DMS53 treated with DMSO at 0.1 percent for 48 hours (cell line): Measurements from ENCODE around the gene KDM4B.
"Not testable (repeated sequence)": the region's sequence is repeated elsewhere in the genome, so short reads cannot be mapped to it uniquely, and the experiment has no call there.

Source experiments
- DNase-seq: peaks from one replicate; lab custom pipeline; 2025; ENCODE audit not compliant: unreplicated experiment; lab: John Stamatoyannopoulos, UW

The KDM4B gene

DNA sequence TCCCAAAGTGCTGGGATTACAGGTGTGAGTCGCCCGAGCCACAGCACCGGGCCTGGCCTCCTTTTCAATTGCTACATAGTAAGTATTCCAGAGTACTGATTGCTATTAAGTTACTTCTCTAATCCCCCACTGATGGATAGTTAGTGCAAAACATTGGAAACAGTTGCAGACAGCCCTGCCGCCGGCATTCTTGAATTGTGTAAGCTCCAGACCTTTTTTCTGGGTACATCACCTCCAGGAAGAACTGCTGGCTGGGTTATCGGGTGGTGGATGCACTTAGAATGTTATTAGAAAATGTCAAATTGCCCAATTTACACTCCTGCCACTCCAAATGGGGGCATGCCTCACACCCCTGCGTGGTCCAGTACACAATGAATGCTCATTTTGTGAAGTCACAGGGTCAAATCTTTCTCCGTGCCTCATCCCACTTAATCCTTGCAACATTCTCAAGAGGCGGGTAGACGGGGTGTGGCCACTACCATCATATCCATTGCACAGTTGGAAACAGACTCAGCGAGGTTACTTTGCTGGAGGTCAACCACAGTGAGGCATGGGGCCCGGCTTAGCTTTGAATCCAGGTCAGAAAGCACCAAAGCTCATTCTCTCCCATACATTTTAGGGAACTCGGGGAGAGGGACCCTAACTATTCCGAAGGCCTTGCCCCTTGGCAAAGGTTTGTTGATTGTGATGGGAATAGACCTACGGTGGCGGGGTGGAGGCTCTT is 1.0 kb upstream of the KDM4B start:
- no peak for DNase-seq

DNA sequence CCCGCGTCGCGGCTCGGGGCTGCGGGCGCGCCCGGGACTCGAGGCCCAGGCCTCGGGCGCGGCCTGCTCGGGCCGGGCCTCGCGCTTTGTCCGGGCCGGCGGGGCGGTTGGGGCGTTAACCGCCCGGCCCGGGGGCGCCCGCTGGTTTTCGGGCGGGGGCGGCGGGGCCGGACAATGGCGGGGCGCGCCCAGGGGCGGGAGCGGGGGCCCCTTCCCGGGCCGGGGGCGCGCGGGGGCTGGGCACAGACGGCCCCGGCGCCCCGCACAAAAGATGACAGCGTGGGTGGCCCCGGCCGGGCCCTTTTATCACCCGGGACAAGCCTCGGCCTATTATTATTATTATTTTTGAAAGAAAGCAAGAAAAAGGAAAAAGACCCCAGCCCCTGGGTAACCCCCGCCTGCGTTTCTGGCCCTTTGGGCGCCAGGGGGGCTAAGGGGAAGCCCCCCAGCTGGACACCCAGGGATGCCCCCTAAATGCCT is 419 bp downstream of the KDM4B start:
- no peak for DNase-seq

DNA sequence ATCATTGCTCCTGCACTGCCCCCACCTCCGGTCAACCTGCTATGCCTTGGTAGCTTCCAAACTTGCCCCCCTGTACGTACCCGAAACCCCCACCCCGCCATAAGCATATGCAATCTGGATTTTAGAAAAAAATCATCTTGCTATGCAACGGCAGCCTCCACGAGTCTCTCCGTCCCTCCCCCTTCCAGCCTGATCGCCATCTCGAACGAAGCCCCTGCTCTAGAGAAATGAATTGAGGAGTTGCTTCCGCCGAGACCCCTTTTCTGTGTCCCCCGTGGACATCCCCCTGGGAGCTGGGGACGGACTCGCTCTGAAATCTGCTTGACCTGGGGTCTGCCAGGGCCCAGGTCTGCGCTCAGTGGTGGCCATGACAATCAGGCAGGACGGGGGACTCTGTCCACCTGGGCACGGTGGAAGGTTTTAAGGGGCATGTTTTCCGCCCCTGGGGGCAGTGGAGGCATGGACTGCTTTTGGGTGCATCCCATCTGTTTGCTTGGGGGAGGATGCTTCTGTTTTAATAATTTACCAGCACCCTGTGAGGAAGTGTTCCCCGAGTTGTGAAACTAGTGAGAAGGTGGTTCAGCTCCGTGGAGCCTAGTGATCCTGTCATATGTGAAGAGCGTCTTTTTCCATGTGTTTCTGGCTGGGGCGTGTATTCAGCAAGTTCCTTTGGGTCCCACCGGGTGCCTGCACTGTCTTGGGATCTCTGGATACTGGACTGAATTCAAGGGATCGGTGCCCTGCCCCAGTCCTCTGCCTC is 1.0 kb downstream of the KDM4B start:
- DNase-seq, result no peak

DNA sequence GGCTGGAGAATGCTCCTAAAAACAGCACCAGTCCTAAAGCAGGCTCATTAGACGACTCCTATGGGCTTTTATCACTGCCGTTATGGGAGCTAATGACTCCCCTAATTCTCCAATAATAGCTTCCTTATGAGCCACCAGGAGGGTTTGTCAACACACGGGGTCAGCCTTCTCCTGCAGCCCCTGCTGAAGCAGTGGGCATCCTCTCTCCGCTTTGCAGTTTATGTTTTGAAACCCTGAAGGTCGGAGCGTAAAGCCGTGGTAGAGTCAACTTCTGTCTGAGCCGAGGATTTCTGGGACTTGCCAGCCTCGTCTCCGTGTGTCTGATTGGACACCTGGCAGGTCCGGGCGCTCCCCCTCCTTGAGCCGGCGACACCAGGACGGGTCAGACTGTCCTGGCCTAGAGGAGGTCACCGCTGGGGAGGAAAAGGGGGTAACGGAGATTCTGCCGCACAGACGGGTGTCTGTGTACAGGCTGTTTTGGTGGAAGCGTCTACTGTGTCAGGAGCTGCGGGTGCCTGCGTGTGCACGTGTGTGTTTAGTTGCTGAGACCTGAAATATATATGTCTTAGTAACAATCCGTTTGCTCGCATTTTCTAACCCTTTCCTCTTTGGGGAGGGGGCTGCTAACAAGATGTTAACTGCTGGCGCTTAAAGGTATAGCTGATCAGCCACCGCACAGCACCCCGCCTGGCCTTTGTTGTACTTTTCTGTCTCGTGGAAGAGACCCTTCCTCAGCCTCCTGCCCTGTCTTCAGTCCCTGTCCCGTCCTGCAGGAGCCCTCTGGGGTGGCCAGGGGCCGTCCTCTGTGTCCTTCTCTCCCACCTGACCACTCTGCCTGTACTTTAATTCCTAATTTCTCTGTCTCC is 1.9 kb downstream of the KDM4B start:
- DNase-seq, result peak; percentile 18

DNA sequence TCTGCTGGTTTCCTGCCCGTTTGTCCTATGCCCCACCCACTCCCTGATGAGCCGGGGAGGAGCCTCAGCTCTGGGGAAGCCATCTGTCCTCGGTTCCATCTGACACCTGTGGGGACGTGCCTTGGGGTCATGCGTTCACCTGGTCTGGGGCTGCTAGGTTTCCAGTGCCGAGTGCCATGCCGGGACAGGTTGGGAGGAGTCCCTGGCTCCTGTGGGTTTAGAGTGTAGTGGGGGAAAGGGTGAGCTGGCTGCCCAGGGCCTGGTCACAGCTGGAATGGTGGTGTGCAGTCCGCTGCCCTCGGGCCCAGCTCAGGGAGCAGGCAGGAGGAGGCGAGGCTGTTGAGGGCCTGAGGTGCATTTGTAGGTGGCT is 2.5 kb downstream of the KDM4B start:
- no peak for DNase-seq

DNA sequence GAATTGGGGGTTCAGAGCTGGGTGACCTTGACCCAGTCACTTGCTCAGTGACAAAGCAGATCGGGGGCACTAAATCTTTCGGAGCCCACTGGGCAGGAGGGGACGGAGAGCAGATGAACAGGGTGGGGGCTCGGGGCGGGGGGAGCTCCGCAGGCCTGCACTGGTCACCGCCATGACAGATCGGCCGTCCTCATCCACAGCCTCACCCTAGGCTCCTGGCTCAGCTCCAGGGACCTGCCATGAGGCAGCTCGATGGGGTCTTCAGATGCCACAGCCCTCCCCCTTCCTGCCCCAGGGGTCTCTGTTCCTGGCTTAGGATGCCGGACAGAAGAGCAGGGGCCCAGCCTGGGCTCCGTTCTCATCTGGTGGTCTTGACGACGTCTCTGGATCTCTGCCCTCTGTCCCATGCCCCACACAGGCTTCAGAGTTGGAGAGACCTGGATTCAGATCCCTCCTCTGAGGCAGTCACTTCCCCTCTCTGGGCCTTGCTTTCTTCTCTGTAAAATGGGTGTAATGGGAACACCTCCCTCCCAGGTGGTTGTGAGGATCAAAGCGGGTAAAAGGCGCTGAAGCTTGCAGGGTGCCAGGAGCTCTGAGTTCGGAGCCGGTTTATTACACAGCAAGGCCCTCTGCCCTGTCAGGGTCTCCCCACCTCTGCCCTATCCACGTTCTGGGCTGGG is 3.0 kb downstream of the KDM4B start:
- DNase-seq, result no peak

DNA sequence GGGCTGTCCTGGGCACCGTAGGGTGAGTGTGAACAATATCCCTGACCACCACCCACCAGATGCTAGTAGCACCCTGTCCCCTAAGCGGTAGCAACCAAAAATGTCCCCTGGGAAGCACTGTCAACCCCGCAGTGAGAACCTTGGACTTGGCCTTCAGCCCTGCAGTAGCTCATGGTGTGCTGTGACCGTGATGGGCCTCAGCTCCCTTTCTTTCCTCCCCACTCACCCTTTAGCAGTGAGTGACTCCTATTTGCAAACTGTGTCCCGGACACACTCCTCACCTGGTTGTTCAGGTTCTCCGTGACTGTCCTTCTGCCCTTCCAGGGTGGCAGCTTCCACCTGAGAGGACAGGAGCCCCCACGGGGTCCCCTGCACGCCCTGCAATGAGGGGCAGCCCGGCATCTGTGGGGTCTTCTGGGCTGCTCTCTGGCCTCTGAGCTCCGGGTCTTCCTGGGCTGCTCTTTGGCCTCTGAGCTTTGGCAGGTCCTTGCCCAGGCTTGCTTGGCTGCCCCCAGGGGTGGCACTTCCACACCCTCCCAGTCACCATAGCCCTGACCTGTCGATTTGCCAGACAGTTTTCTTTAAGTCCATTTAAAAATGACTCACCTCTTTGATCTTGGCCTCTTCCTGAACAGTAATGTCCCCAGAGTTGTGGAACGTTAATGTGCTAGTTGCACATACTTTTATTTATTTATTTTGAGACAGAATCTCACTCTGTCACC is 3.8 kb downstream of the KDM4B start:
- DNase-seq, result no peak

DNA sequence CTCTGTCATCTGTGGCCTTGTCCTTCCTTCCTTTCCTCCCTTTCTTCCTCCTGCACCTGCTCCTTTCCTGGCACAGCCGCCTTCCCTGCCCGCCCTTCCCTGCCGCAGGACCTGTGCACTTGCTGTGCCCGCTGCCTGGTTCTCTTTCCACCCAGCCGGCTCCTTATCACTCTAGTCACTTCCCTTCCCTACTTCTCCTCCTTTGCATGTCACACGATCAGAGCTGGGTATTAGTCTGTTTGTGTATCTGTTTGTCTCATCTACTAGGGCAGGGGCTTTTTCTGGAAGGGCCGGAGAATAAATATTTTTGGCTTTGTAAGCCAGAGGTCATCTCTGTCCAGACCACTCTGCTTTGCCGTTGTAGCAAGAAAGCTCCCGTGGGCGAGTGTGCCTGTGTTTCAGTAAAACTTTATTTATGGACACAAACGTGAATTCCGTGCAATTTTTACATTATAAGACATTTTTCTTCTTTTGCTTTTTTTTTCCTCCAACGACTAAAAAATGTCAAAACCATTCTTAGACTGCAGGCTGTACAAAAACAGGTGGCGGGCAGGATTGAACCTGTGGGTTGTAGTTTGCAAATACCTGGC is 6.1 kb downstream of the KDM4B start:
- no peak for DNase-seq

DNA sequence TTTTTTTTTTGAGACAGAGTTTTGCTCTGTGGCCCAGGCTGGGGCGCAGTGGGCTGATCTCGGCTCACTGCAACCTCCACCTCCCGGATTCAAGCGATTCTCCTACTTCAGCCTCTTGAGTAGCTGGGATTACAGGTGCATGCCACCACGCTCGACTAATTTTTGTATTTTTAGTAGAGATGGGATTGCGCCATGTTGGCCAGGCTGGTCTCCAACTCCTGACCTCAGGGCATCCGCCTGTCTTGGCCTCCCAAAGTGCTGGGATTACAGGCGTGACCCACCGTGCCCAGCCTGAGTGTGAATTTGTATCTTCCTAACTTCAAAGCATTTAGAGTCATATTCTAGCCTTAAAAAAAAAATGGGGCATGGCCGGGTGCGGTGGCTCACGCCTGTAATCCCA is 6.7 kb downstream of the KDM4B start:
- DNase-seq, result not testable (repeated sequence)

DNA sequence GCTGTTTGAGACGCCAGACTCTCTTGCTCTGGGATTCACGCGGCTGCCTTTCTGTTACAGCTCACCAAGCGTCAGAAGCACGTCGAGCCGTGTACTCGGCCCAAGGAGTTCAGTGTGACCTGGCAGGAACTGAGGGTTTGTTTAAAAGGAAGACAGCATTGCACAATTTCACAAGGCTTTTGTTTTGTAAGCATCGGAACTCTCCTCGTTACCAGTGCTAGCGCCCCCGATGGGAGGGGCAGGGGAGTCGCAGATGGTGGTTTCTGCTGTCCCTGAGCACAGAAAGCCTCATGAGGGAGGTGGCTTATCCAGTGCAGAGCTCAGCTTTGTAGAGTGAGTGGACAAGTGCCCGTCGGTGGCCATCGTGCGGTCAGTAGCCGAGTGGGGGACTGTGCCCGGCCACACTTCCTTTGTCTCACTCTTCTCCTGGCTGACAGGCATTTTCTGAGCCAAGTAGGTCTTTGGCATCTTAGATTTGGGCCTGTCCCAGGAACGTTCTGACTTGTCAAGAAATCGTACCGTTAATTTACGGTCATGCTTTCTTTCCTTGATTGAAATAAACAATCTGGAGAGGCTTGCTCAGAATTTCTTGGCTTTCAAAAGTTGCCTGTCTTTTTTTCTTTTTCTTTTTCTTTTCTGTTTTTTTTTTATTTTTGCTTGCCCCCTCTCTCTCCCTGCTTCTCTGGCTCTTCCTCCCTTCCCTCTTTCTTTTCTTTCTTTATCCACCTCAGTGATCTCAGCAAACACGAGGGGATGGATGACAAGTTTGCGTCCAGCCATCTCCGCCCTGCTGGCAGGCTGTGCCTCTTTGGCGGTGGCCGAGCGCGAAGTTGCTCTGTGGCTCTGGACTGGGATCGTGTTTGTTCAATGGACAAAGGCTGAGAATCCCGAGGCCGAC is 7.7 kb downstream of the KDM4B start:
- no peak for DNase-seq

DNA sequence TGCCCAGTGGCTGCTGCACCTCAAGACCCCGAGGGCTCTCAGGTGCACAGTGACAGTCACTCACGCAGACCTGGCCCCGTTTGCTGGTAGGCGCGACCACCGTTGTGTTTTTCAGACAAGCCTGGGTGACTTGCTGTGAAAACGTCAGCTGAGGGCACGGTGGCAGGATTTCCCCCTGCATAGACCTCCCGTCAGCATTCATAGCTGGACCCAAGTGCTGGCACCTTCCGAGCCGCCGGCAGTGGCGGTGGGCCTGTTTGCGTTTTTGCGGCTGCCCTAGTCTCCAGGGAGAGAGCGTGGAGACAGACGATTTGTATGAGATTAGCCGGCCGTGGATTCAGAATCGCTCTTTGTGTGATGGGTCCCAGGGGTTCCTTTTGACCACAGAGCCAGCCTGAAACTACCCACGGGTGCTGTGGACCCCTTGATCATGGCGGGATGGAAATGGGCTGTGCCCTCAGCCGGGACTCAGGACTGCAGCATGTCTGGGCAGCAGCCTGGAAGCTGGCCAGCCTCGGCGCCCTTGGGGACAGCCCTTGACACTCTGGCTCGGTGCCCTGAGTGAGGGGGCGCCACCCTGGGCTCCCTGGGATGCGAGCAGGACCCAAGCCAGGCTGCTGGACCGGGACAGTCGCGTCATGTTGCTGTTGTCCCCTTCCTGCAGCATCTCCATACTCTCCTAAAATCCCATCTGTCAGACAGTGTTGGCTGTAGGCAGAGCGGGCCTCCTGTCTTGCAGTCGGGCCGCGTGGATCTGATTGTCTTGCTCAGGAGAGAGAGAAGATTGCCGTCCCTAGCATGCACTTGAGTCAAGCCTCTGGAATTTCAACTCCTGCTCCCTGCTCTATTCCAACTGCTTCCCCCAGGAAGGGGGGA is 8.6 kb downstream of the KDM4B start:
- no peak for DNase-seq

DNA sequence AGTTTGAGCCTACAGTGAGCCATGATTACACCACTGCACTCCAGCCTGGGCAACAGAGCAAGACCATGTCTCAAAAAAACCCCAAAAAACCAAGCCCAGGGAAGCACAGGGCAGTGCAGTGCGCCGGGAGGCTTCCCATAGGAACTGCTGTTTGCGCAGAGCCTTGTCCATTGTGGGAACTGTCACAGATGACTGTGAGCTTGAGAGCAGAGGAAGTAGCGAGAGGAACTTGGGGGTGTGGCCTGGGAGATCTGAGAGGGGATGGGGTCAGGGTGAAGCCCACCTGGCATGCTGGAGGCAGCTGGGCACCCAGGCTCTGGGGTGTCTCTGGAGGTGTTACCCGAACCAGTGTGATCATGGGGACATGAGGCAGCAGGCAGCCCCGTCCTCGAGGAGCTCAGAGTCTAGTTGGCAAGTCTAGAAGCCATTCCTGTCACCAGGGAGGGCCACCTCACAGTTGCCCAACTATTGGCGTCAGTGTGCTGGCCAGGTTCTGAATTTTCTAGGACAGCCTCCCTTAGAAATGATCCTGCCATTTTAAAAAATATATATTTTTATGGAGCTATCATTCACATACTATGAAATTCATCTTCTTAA is 10.4 kb downstream of the KDM4B start:
- no peak for DNase-seq

DNA sequence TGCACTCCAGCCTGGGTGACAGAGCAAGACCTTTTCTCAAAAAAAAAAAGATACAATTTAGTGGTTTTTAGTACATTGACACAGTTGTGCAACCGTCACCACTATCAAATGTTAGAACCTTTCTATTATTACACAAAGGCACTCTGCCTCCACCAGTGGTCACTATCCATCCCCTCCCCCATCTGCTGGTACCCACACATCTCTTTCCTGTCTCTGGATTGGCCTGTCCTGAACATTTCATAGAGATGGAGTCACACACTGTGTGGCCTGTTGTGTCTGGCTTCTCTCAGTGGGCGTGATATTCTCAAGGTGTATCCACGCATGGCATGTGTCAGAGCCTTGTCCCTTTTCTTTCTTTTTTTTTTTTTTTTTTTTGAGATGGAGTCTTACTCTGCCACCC is 11.2 kb downstream of the KDM4B start:
- DNase-seq, result no peak

DNA sequence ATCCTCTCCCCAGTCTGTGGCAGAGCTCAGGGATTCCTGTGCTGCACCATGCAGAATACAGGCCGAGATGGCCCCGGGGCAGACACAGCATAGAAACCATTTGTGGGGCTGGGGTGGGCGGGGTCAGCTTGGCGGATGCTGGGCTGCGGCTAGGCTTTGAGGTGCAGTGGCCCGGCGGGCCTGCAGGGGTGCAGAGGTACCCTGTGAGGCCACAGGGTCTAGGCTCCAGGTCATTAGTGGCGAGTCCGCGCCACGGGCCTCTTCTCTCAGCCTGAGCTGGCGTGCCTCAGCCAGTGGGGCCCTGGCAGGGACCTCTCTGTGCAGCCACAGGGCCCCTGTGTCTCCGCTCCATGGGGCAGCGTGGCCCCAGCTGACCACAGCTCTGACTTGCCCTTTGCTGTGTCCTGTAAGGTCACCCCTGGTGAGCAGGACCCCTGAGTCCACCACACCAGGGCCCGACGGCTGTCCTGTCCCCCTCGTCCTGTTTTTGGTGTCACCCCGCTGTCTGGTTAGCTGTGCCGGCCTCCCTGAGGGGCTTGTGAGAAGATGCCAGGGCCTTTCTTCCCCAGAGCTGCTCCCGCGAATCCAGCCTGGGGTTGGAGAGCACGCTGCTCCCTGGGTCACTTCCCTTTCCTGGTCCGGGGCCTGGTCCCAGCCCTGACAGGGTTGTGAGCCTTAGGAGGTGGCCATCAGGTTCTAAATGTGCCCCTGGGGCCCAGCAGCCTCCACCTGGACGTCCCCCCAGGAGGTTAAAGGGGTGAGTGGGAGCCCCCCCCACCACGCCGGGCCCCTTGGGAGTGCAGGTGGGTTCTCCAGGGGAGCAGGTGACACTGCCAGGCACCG is 12.1 kb downstream of the KDM4B start:
- no peak for DNase-seq

DNA sequence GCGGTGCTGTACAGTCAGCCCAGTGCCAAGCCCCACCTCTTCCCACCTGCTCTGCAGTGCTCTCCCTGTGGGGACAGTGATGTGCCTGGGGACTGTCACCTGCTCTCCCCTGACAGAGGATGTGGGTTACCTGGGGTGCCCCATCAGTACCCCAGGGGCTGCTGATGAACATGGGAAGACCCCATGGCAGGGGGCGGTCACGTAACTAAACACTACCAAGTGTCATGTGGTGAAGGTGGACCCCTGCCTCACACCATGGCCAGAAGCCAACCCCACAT is 12.7 kb downstream of the KDM4B start:
- DNase-seq, result no peak

DNA sequence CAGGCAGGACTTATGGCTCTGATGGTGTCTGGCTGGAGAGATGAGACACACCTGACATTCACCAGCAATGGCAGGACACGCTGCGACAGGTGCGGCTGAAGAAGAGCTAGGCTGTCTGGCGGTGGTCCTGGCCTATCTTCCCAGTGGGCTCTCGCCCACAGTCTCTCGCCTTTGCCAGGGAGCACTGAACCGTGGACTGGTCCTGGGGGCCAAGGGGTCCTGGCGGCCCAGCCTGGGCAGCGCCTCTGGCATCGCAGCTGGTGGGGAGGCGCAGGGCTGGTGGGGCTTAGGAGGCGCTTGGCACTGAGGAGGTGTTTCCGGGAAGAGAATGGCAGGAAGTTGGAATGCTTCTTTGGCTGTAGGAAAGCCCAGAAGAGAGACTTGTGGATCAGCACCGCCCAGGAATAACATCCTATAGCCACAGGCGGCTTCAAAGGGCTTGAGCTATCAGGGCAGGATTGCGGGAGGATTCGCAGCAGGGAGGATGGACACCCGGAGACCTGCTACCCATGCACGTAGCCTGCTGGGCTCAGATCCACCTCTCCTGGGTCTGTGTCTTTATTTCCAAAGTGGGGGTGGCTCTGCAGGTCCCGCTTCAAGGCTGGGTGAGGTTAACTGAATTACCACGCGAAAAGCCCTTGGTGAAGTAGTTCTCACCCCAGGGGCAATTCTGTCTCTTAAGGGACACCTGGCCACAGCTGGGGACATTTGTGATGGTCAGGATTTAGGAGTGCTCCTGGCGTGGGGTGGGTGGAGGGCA is 14.6 kb downstream of the KDM4B start:
- DNase-seq, result no peak

DNA sequence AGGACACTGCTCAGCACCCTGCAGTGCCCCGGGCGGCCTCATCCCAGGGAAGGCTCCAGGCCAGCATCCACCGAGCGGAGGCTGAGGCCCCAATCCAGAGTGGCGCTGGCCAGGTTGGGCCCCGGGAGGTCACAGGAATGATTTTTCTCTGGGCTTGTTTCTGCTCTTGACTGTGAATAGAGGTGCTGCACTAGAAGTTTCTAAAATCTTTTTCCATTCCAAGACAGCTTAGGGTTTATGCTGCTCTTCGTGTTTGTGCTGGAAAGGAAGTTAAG is 15.1 kb downstream of the KDM4B start:
- no peak for DNase-seq
